GM21723 (cell line): ENCODE measurements around the gene MARVELD2.
A peak's percentile ranks its signal among the peaks of the same experiment; 100 is the strongest.

ENCODE experiments used
- ATAC-seq: cut with Tn5 transposase; IDR thresholded peaks from one replicate; pipeline ENCODE4 v1.9.1; 2021; ENCODE audit warnings: mild to moderate bottlenecking, moderate library complexity; ENCODE audit not compliant: unreplicated experiment

Gene MARVELD2

GRCh38 chr5:69492391-69492922, 77.5 kb downstream of the MARVELD2 start, which contains the start of gene OCLN:
Gene OCLN, plus strand, starts transcription at chr5:69492790. Its CDS starts 11,455 bp downstream, at chr5:69504245.
- peak; percentile 49 for ATAC-seq

- ATAC-seq, result peak; percentile 40
Measured at GRCh38 chr5:69492923-69493395, 78.0 kb downstream of the MARVELD2 start.

- ATAC-seq, result peak; percentile 50
Measured at GRCh38 chr5:69493396-69494133, 78.6 kb downstream of the MARVELD2 start.
